Chondrocyte (in vitro differentiated cells): ENCODE measurements around the gene ATAD3C. TPM values are rescaled to one million over a fixed set of nuclear protein-coding genes. Genes with fewer than 3 reads are reported as not detected.
"Not testable (repeated sequence)": the region's sequence is repeated elsewhere in the genome, so short reads cannot be mapped to it uniquely, and the experiment has no call there.

Source experiments
- DNase-seq: peaks from one replicate; pipeline ENCODE4 v3.0.0; 2021; ENCODE audit warnings: mixed read lengths, low spot score
- H3K27ac Mint-ChIP-seq: one replicate; pipeline ENCODE4 v1.8.0; 2021; ENCODE audit warnings: mild to moderate bottlenecking, moderate library complexity, mixed read lengths; ENCODE audit not compliant: unreplicated experiment
- H3K27me3 Mint-ChIP-seq: 2 replicates; pipeline ENCODE4 v1.8.0; 2021; ENCODE audit warnings: low read depth, mixed read lengths
- H3K36me3 Mint-ChIP-seq: 2 replicates; pipeline ENCODE4 v1.8.0; 2021; ENCODE audit warnings: low read depth, mixed read lengths
- H3K4me1 Mint-ChIP-seq: 2 replicates; pipeline ENCODE4 v1.8.0; 2021; ENCODE audit warnings: low read depth, mild to moderate bottlenecking, mixed read lengths
- H3K4me3 Mint-ChIP-seq: one replicate; pipeline ENCODE4 v1.8.0; 2021; ENCODE audit warnings: mild to moderate bottlenecking, moderate library complexity, mixed read lengths; ENCODE audit not compliant: unreplicated experiment
- H3K9me3 Mint-ChIP-seq: 2 replicates; pipeline ENCODE4 v1.8.0; 2021; ENCODE audit warnings: low read depth, mixed read lengths
- total RNA-seq: library from RNA; stranded (reverse); gene quantifications from 3 replicates; pipeline ENCODE4 v1.2.1, GENCODE V29; 2021
- TF ChIP-seq, protein P1 (sequence below): fragments of 200-600 bp; sonication (generic); IDR thresholded peaks from 2 replicates; pipeline ENCODE4 v1.5.0; 2021; ENCODE audit warnings: antibody characterized with exemption, mild to moderate bottlenecking, moderate library complexity

Gene ATAD3C
- total RNA-seq, 1 donor from 2014 or later = 1.3 TPM

DNA sequence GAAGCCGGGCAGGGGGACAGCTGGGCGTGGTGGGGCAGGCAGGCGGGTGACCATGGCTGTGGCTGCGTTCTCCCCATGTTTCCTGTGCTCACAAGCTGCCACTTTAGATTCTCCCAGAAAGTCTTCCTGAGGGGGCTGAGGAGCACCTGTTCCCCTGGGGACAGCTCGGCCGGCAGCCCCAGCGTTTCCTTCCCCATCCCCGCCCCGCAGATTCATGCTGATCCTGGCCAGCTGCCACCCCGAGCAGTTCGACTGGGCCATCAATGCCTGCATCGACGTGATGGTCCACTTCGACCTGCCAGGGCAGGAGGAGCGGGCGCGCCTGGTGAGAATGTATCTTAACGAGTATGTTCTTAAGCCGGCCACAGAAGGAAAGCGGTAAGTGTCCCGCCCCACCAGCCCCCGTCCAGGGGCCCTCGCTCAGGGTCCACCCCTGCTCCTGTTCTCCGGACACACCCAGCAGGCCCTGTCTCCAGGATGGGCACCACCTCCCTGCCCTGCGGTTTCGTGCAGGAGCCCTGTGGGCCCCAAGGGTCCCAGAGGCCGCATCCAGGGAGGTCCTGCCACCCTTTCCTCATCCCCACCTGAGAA lies 11.1 kb downstream of the ATAD3C start:
- no peaks in the 10 kb centered on the region for H3K27me3 Mint-ChIP-seq
- no peak overlapping the region for H3K27ac Mint-ChIP-seq
- TF ChIP-seq, protein P1, sequence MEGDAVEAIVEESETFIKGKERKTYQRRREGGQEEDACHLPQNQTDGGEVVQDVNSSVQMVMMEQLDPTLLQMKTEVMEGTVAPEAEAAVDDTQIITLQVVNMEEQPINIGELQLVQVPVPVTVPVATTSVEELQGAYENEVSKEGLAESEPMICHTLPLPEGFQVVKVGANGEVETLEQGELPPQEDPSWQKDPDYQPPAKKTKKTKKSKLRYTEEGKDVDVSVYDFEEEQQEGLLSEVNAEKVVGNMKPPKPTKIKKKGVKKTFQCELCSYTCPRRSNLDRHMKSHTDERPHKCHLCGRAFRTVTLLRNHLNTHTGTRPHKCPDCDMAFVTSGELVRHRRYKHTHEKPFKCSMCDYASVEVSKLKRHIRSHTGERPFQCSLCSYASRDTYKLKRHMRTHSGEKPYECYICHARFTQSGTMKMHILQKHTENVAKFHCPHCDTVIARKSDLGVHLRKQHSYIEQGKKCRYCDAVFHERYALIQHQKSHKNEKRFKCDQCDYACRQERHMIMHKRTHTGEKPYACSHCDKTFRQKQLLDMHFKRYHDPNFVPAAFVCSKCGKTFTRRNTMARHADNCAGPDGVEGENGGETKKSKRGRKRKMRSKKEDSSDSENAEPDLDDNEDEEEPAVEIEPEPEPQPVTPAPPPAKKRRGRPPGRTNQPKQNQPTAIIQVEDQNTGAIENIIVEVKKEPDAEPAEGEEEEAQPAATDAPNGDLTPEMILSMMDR = no peak
- no peaks in the 10 kb centered on the region for H3K4me1 Mint-ChIP-seq
- no peak for DNase-seq
- no peaks in the 10 kb centered on the region for H3K36me3 Mint-ChIP-seq
- H3K4me3 Mint-ChIP-seq = no peak overlapping the region
- H3K9me3 Mint-ChIP-seq = no peaks in the 10 kb centered on the region

DNA sequence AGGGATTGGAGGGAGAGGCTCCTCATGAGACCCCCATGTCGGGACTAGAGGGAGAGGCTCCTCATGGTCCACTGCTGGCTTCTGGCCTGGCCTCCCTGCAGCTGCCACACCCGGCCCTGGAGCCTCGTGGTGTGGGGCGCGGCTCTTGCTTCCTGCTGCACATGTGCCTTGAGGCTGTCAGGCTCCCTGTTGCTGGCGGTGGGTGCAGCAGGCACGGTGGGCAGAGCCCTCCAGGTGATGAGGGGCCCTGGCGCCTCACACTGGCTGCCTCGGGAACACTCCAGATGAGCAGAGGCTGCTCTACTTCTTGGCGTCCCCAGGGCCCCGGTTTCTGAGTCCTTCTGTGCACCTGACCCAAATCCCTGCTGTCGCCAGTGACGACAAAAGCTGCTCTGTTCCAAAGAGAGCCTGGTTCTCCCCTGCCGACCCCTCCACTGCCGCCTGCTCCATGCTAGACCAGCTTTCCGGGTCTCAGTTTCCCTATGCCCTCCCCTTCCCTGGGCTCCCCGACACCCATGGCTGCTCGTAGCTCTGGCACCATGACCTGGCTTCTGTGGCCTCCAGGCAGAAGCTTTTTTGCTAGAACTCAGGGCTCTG lies 12.3 kb downstream of the ATAD3C start:
- Mint-ChIP-seq H3K4me3 (no peak overlapping the region), H3K4me1 (no peaks in the 10 kb centered on the region), H3K27me3 (no peaks in the 10 kb centered on the region), H3K9me3 (peaks cover 4% of the 10 kb centered on the region), H3K27ac (no peak overlapping the region), H3K36me3 (peaks cover 1% of the 10 kb centered on the region)
- TF ChIP-seq, protein P1 = no peak
- no peak for DNase-seq

DNA sequence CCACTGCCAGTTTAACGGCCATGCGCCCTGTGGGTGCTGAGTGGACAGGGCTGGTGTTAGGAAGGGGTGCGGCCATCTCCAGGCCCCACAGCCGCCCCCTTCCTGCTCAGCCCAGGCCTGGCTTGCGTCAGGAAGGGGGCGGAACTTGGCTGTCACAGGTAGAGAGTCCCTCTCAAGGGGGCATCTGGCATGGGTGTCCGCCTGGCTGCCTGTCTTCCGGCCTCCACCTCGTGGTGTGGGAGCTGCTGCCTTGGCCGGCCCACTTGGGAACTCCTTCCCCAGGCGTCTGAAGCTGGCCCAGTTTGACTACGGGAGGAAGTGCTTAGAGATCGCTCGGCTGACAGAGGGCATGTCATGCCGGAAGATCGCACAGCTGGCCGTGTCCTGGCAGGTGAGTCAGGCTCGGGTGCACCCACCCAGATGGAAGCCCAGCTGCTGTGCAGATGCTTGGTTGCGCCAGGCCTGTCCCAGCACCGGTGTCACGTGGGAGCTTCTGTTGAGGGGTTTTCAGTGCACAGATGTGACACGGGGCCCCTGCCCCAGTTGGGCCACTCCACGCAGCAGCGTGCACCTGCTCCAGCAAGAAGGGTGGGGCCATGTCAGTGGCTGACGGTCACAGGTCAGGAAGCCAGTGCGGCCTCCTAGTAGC lies 13.0 kb downstream of the ATAD3C start:
- no peaks in the 10 kb centered on the region for H3K27me3 Mint-ChIP-seq
- H3K4me1 Mint-ChIP-seq = no peaks in the 10 kb centered on the region

DNA sequence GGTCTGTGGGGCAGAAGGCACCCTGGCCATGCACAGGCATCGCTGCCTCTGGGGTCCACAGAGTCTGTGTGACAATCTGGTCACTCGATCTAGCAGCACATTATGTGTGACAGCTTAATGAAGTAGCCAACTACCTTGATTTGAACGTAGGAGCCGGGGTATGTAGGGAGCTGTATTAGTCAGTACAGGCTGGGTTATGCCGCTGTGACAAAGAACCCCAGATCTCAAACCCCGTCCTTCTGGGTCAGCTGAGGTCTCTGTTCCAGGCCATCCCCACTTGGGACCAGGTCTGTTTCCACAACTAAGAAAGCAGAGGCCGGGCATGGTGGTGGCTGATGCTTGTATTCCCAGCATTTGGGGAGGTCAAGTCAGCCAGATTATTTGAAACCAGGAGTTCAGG lies 13.8 kb downstream of the ATAD3C start:
- no peaks in the 10 kb centered on the region for H3K27me3 Mint-ChIP-seq
- H3K36me3 Mint-ChIP-seq = peaks cover 1% of the 10 kb centered on the region
- no peaks in the 10 kb centered on the region for H3K4me1 Mint-ChIP-seq
- peaks cover 4% of the 10 kb centered on the region for H3K9me3 Mint-ChIP-seq
- TF ChIP-seq, protein P1 = no peak
- DNase-seq = no peak
- H3K4me3 Mint-ChIP-seq = no peak overlapping the region
- H3K27ac Mint-ChIP-seq = no peak overlapping the region

More for the DNA sequence above, 13.0 kb downstream of the ATAD3C start:
- H3K4me3 Mint-ChIP-seq = no peak overlapping the region
- peaks cover 1% of the 10 kb centered on the region for H3K36me3 Mint-ChIP-seq
- H3K9me3 Mint-ChIP-seq = peaks cover 4% of the 10 kb centered on the region
- H3K27ac Mint-ChIP-seq = no peak overlapping the region
- DNase-seq = no peak
- TF ChIP-seq, protein P1 = no peak

DNA sequence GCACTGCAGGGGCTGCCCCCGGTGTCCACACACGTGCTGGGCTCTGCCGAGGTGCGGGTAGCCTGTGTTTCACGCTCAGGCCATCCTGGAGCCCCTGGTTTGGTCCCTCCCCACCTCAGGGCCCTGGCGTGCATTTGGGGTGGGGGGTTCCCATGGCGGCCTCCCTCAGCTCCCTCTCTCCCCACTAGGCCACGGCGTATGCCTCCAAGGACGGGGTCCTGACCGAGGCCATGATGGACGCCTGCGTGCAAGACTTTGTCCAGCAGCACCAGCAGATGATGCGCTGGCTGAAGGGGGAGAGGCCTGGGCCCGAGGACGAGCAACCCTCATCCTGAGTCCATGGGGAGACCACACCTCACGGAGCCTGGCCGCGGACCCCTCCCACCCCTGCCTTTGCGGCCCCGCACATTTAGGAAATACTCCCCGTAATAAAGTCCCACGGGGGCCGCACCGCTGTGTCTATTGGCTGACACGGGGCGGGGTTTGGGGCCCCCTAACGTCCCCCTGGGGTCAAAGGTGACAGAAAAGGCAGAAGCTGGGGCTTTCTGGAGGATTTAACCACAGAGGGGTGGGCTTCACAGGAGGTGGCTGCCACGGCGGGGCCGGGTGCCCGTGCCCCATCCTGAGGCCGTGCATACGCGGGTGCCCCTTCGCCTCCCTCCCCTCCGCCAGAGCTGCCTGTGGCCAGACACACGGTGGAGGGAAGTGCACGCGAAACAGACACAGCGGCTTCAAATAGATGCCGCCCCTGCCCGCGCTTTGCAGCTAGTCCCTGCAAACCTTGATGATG lies 18.9 kb downstream of the ATAD3C start:
- H3K27me3 Mint-ChIP-seq, H3K36me3 Mint-ChIP-seq, H3K27ac Mint-ChIP-seq, H3K4me3 Mint-ChIP-seq, H3K9me3 Mint-ChIP-seq, DNase-seq: not testable (repeated sequence)
- peaks cover 23% of the 10 kb centered on the region for H3K4me1 Mint-ChIP-seq
